Endodermal cell (in vitro differentiated cells): ENCODE results near the gene DMGDH. TPM values are rescaled to one million over a fixed set of nuclear protein-coding genes. Genes with fewer than 3 reads are reported as not detected.
"Not testable (repeated sequence)": the region's sequence is repeated elsewhere in the genome, so short reads cannot be mapped to it uniquely, and the experiment has no call there.

ENCODE experiments used
- DNase-seq: peaks from one replicate; pipeline ENCODE4 v3.0.0-alpha.2; 2017
- H3K27ac ChIP-seq: 2 replicates; pipeline ENCODE4 v1.5.1; 2013; ENCODE audit warnings: mild to moderate bottlenecking, low read depth, low read length, moderate library complexity
- H3K27me3 ChIP-seq: 2 replicates; pipeline ENCODE4 v1.6.1; 2013; ENCODE audit warnings: mild to moderate bottlenecking, low read length, moderate library complexity; ENCODE audit not compliant: insufficient read depth, control insufficient read depth, poor library complexity, severe bottlenecking
- H3K36me3 ChIP-seq: 2 replicates; pipeline ENCODE4 v1.7.0; 2013; ENCODE audit warnings: mild to moderate bottlenecking, low read length, moderate library complexity; ENCODE audit not compliant: control insufficient read depth, insufficient read depth
- H3K4me1 ChIP-seq: one replicate; pipeline ENCODE4 v1.7.0; 2013; ENCODE audit warnings: low read length; ENCODE audit not compliant: control insufficient read depth, insufficient read depth
- H3K4me3 ChIP-seq: 2 replicates; pipeline ENCODE4 v1.5.1; 2013; ENCODE audit warnings: mild to moderate bottlenecking, low read length, moderate library complexity
- H3K9ac ChIP-seq: 2 replicates; pipeline ENCODE4 v1.6.1; 2013; ENCODE audit warnings: mild to moderate bottlenecking, low read length, moderate library complexity; ENCODE audit not compliant: poor library complexity, severe bottlenecking; ENCODE audit errors: extremely low read depth
- H3K9me3 ChIP-seq: 2 replicates; pipeline ENCODE4 v1.6.1; 2013; ENCODE audit warnings: mild to moderate bottlenecking, low read length, moderate library complexity; ENCODE audit not compliant: control insufficient read depth
- H3K27ac Mint-ChIP-seq: 2 replicates; pipeline ENCODE4 v1.8.0; 2020; ENCODE audit warnings: mixed read lengths
- H3K27me3 Mint-ChIP-seq: 2 replicates; pipeline ENCODE4 v1.8.0; 2021; ENCODE audit warnings: mild to moderate bottlenecking, mixed read lengths; ENCODE audit not compliant: insufficient read depth
- H3K36me3 Mint-ChIP-seq: 2 replicates; pipeline ENCODE4 v1.8.0; 2020; ENCODE audit warnings: low read depth, mixed read lengths
- H3K4me1 Mint-ChIP-seq: 2 replicates; pipeline ENCODE4 v1.8.0; 2020; ENCODE audit warnings: mixed read lengths
- H3K4me3 Mint-ChIP-seq: 2 replicates; pipeline ENCODE4 v1.8.0; 2020; ENCODE audit warnings: mild to moderate bottlenecking, moderate library complexity, mixed read lengths
- H3K9me3 Mint-ChIP-seq: 2 replicates; pipeline ENCODE4 v1.8.0; 2020; ENCODE audit warnings: mild to moderate bottlenecking, mixed read lengths
- WGBS, 2 experiments: methylation state at CpG; one replicate each; pipeline versions ENCODE4 v1.1.5 to v1.1.7; 2013; ENCODE audit warnings: missing lambda C conversion rate in 2 of 2, mixed read lengths in 1 of 2; ENCODE audit not compliant: insufficient coverage in 1 of 2, insufficient read length in 1 of 2; 5-methylcytosine and 5-hydroxymethylcytosine counted together
- total RNA-seq, 2 donors: library from RNA; stranded (reverse); fragmentation: NEBNext Ultra II Directional in 1 of 2; extraction: Animal tissue kit (Norgen Biotek cat#: 25700) in 1 of 2; gene quantifications; 2 replicates in 1 of 2; 3 replicates in 1 of 2; pipeline ENCODE4 v1.2.1, GENCODE V29; 2021
- TF ChIP-seq, protein P1 (sequence below): fragments of 200-600 bp; sonication (generic); conservative IDR thresholded peaks from 2 replicates; pipeline ENCODE4 v1.5.0; 2021; ENCODE audit warnings: antibody characterized with exemption, mild to moderate bottlenecking

DMGDH gene
- total RNA-seq, 2 donors from 2014 or later: 0.73 to 4.7 TPM

- no peaks in the 10 kb centered on the region for H3K4me1 ChIP-seq
- Mint-ChIP-seq H3K27ac (peak overlapping the region; percentile 90), H3K4me3 (peak overlapping the region; percentile 72), H3K4me1 (peaks cover 30% of the 10 kb centered on the region), H3K27me3 (peaks cover 19% of the 10 kb centered on the region), H3K9me3 (no peaks in the 10 kb centered on the region), H3K36me3 (no peaks in the 10 kb centered on the region)
- TF ChIP-seq, protein P1, sequence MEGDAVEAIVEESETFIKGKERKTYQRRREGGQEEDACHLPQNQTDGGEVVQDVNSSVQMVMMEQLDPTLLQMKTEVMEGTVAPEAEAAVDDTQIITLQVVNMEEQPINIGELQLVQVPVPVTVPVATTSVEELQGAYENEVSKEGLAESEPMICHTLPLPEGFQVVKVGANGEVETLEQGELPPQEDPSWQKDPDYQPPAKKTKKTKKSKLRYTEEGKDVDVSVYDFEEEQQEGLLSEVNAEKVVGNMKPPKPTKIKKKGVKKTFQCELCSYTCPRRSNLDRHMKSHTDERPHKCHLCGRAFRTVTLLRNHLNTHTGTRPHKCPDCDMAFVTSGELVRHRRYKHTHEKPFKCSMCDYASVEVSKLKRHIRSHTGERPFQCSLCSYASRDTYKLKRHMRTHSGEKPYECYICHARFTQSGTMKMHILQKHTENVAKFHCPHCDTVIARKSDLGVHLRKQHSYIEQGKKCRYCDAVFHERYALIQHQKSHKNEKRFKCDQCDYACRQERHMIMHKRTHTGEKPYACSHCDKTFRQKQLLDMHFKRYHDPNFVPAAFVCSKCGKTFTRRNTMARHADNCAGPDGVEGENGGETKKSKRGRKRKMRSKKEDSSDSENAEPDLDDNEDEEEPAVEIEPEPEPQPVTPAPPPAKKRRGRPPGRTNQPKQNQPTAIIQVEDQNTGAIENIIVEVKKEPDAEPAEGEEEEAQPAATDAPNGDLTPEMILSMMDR: peak; percentile 67
- WGBS, 2 experiments: 0% methylated on average over 34 to 79 of the region's 79 CpGs
- peaks cover 4% of the 10 kb centered on the region for H3K27me3 ChIP-seq
- peak overlapping the region; percentile 88 for H3K4me3 ChIP-seq
- H3K9me3 ChIP-seq: no peaks in the 10 kb centered on the region
- H3K9ac ChIP-seq: peak overlapping the region; percentile 66
- H3K36me3 ChIP-seq: no peaks in the 10 kb centered on the region
- peak overlapping the region; percentile 87 for H3K27ac ChIP-seq
- peak; percentile 96 for DNase-seq
Observed at GRCh38 chr5:78984439-78985115, 84.9 kb downstream of the DMGDH start.

GRCh38 chr5:78983601-78984438 is 85.7 kb downstream of the DMGDH start:
- Mint-ChIP-seq H3K27ac (peak overlapping the region; percentile 90), H3K4me1 (peaks cover 30% of the 10 kb centered on the region), H3K27me3 (peaks cover 19% of the 10 kb centered on the region), H3K36me3 (no peaks in the 10 kb centered on the region), H3K4me3 (peak overlapping the region; percentile 72), H3K9me3 (no peaks in the 10 kb centered on the region)
- peak overlapping the region; percentile 87 for H3K27ac ChIP-seq
- H3K27me3 ChIP-seq: peaks cover 4% of the 10 kb centered on the region
- no peaks in the 10 kb centered on the region for H3K9me3 ChIP-seq
- peak overlapping the region; percentile 66 for H3K9ac ChIP-seq
- peak overlapping the region; percentile 88 for H3K4me3 ChIP-seq
- no peaks in the 10 kb centered on the region for H3K36me3 ChIP-seq
- 31 to 33% methylated on average over 7 to 17 of the region's 17 CpGs for WGBS, 2 experiments
- no peaks in the 10 kb centered on the region for H3K4me1 ChIP-seq
- TF ChIP-seq, protein P1: no peak
- peak; percentile 50 for DNase-seq

GRCh38 chr5:78983194-78983593 is 86.3 kb downstream of the DMGDH start:
- not testable (repeated sequence) for H3K9me3 ChIP-seq, H3K36me3 Mint-ChIP-seq
- H3K4me3 Mint-ChIP-seq: peak overlapping the region; percentile 72

More at GRCh38 chr5:78983194-78983593, 86.3 kb downstream of the DMGDH start:
- H3K9ac ChIP-seq, H3K27ac ChIP-seq, H3K36me3 ChIP-seq, H3K27me3 ChIP-seq, DNase-seq, H3K4me1 ChIP-seq, H3K9me3 Mint-ChIP-seq: not testable (repeated sequence)
- H3K4me3 ChIP-seq: peak overlapping the region; percentile 88
- Mint-ChIP-seq H3K27ac (peak overlapping the region; percentile 90), H3K27me3 (peaks cover 19% of the 10 kb centered on the region), H3K4me1 (peaks cover 30% of the 10 kb centered on the region)
- WGBS, 2 experiments: 79 to 98% methylated on average over 7 to 9 of the region's 9 CpGs
